Subcutaneous adipose tissue (tissue), 4 donors: ENCODE measurements around the gene MVK. TPM values are rescaled to one million over a fixed set of nuclear protein-coding genes. Genes with fewer than 3 reads are reported as not detected.

Experiments used
- CTCF ChIP-seq: fragments of 450-650 bp; IDR thresholded peaks from one replicate; pipeline ENCODE4 v1.5.1; 2016; ENCODE audit warnings: low read depth, mild to moderate bottlenecking, control low read depth, antibody characterized with exemption, moderate library complexity
- total RNA-seq, 4 donors: library from RNA; depleted of rRNA; stranded (reverse); fragments of >200 nt; gene quantifications; one replicate each; pipeline ENCODE4 v1.1.0, GENCODE V29; 2016

Gene MVK
- total RNA-seq, 4 donors from 2014 or later, result 5.4 to 15.1 (median 11.5) TPM

- no peak for TF ChIP-seq CTCF
These were observed 5.6 kb upstream of the MVK start for GRCh38 chr12:109567967-109568366.

- TF ChIP-seq CTCF, result no peak
These were observed 5.1 kb upstream of the MVK start for GRCh38 chr12:109568486-109568885.

GRCh38 chr12:109571773-109572505, 1.7 kb upstream of the MVK start:
- TF ChIP-seq CTCF, result no peak

- no peak for TF ChIP-seq CTCF
These were observed 1.1 kb upstream of the MVK start for GRCh38 chr12:109572506-109572845.

GRCh38 chr12:109573914-109574244, 285 bp downstream of the MVK start:
- TF ChIP-seq CTCF, result no peak

- no peak for TF ChIP-seq CTCF
These were observed 2.1 kb downstream of the MVK start for GRCh38 chr12:109575683-109576082.

- no peak for TF ChIP-seq CTCF
These were observed 3.7 kb downstream of the MVK start for GRCh38 chr12:109577311-109577710.
